CD14-positive monocyte (primary cell): Measurements from ENCODE around the gene FANCL. TPM values are rescaled to one million over a fixed set of nuclear protein-coding genes. Genes with fewer than 3 reads are reported as not detected.

ENCODE experiments used
- DNase-seq, 3 donors: peaks; one replicate each; pipeline ENCODE4 v3.0.0-alpha.2; 2011 to 2022
- H2AFZ ChIP-seq: 2 replicates; pipeline ENCODE4 v1.6.0; 2012; ENCODE audit warnings: mild to moderate bottlenecking, low read depth, low read length, inconsistent platforms; ENCODE audit not compliant: insufficient read depth, poor library complexity, severe bottlenecking
- H3K27ac ChIP-seq, 2 donors: 1 replicate in 1 of 2; 2 replicates in 1 of 2; pipeline ENCODE4 v1.5.1; 2012 to 2013; ENCODE audit warnings: low read length in 2 of 2, control low read depth in 1 of 2, inconsistent platforms in 1 of 2, low read depth in 1 of 2, mild to moderate bottlenecking in 1 of 2
- H3K27me3 ChIP-seq, 2 donors: one replicate each; pipeline versions ENCODE4 v1.6.0 to v1.6.1; 2011 to 2013; ENCODE audit warnings: low read length in 2 of 2; ENCODE audit not compliant: control insufficient read depth in 2 of 2, insufficient read depth in 2 of 2
- H3K36me3 ChIP-seq, 2 donors: replicated peaks in 1 of 2; 1 replicate in 1 of 2; 2 replicates in 1 of 2; pipeline versions ENCODE4 v1.5.1 to v1.6.1; 2012 to 2013; ENCODE audit warnings: low read length in 2 of 2, control low read depth in 1 of 2, inconsistent platforms in 1 of 2, mild to moderate bottlenecking in 1 of 2; ENCODE audit not compliant: insufficient read depth in 2 of 2, control insufficient read depth in 1 of 2
- H3K4me1 ChIP-seq, 2 donors: 1 replicate in 1 of 2; 2 replicates in 1 of 2; pipeline versions ENCODE4 v1.5.1 to v1.6.1; 2012 to 2013; ENCODE audit warnings: low read length in 2 of 2, control low read depth in 1 of 2, inconsistent platforms in 1 of 2, mild to moderate bottlenecking in 1 of 2, moderate library complexity in 1 of 2; ENCODE audit not compliant: insufficient read depth in 2 of 2, control insufficient read depth in 1 of 2
- H3K4me2 ChIP-seq: replicated peaks from 2 replicates; pipeline ENCODE3; 2012; ENCODE audit warnings: low read length, moderate library complexity, mild to moderate bottlenecking; ENCODE audit not compliant: poor library complexity, severe bottlenecking; ENCODE audit errors: extremely low read depth
- H3K4me3 ChIP-seq, 3 experiments: fragments of 200-600 bp in 1 of 3; sonication (generic) in 1 of 3; replicated peaks in 1 of 3; 1 replicate in 2 of 3; 2 replicates in 1 of 3; pipeline ENCODE4 v1.5.1; 2011 to 2013; ENCODE audit warnings: low read length in 3 of 3, mild to moderate bottlenecking in 3 of 3, control low read depth in 2 of 3, low read depth in 2 of 3, inconsistent platforms in 1 of 3, moderate library complexity in 1 of 3
- H3K79me2 ChIP-seq: 2 replicates; pipeline ENCODE4 v1.6.0; 2012; ENCODE audit warnings: mild to moderate bottlenecking, control low read depth, inconsistent platforms, low read length, moderate library complexity; ENCODE audit not compliant: insufficient read depth
- H3K9ac ChIP-seq: 2 replicates; pipeline ENCODE4 v1.6.0; 2017; ENCODE audit warnings: low read length, mild to moderate bottlenecking; ENCODE audit not compliant: insufficient read depth, poor library complexity, severe bottlenecking
- H3K9me3 ChIP-seq, 2 donors: replicated peaks in 1 of 2; 1 replicate in 1 of 2; 2 replicates in 1 of 2; pipeline versions ENCODE4 v1.5.1 to v1.6.1; 2012 to 2013; ENCODE audit warnings: low read length in 2 of 2, control low read depth in 1 of 2; ENCODE audit not compliant: control insufficient read depth in 1 of 2, insufficient read depth in 1 of 2
- H4K20me1 ChIP-seq: 2 replicates; pipeline ENCODE4 v1.6.0; 2012; ENCODE audit warnings: mild to moderate bottlenecking, low read length, control low read depth, moderate library complexity; ENCODE audit not compliant: insufficient read depth
- H3K27ac Mint-ChIP-seq, 7 donors: one replicate each; pipeline ENCODE4 v1.8.0; 2020; ENCODE audit warnings: mild to moderate bottlenecking in 7 of 7, mixed read lengths in 7 of 7, moderate library complexity in 6 of 7, inconsistent platforms in 2 of 7
- H3K27me3 Mint-ChIP-seq, 3 donors: one replicate each; pipeline ENCODE4 v1.8.0; 2021 to 2022; ENCODE audit warnings: low read depth in 3 of 3, mild to moderate bottlenecking in 3 of 3, mixed read lengths in 3 of 3, moderate library complexity in 3 of 3, inconsistent platforms in 1 of 3
- H3K36me3 Mint-ChIP-seq, 2 donors: one replicate each; pipeline ENCODE4 v1.8.0; 2020; ENCODE audit warnings: mixed read lengths in 2 of 2, inconsistent platforms in 1 of 2, mild to moderate bottlenecking in 1 of 2
- H3K4me1 Mint-ChIP-seq: one replicate; pipeline ENCODE4 v1.8.0; 2020; ENCODE audit warnings: mild to moderate bottlenecking, mixed read lengths
- H3K4me3 Mint-ChIP-seq, 2 donors: one replicate each; pipeline ENCODE4 v1.8.0; 2020; ENCODE audit warnings: mild to moderate bottlenecking in 2 of 2, mixed read lengths in 2 of 2, moderate library complexity in 1 of 2
- H3K9me3 Mint-ChIP-seq, 7 donors: one replicate each; pipeline ENCODE4 v1.8.0; 2020 to 2022; ENCODE audit warnings: mixed read lengths in 7 of 7, mild to moderate bottlenecking in 6 of 7, moderate library complexity in 6 of 7, inconsistent platforms in 2 of 7
- WGBS: methylation state at CpG from one replicate; pipeline ENCODE4 v1.1.5; 2013; ENCODE audit warnings: missing lambda C conversion rate; ENCODE audit not compliant: insufficient coverage; 5-methylcytosine and 5-hydroxymethylcytosine counted together
- intact Hi-C, 2 donors: fragments of 100-400 bp; cut with micrococcal nuclease; formaldehyde crosslinking; loops; one replicate each; pipeline versions ENCODE4 v1.15.0 to v1.15.1; 2023
- polyA plus RNA-seq, 3 donors: library from polyadenylated mRNA; depleted of rRNA in 1 of 3; unstranded in 2 of 3; stranded (reverse) in 1 of 3; fragments of 300-500 nt in 2 of 3; fragments of >200 nt in 1 of 3; fragmentation: Illumina TruSeq in 2 of 3; gene quantifications; 1 replicate in 2 of 3; 2 replicates in 1 of 3; pipeline ENCODE4 v1.2.3, GENCODE V29; 2012 to 2021
- TF ChIP-seq, protein P1 (sequence below): fragments of 200-600 bp; IDR thresholded peaks from one replicate; pipeline ENCODE4 v1.8.0; 2022; ENCODE audit warnings: antibody characterized with exemption, mild to moderate bottlenecking

The FANCL gene
- polyA plus RNA-seq, 3 donors: 2.2 to 2.6 (median 2.5) TPM

DNA sequence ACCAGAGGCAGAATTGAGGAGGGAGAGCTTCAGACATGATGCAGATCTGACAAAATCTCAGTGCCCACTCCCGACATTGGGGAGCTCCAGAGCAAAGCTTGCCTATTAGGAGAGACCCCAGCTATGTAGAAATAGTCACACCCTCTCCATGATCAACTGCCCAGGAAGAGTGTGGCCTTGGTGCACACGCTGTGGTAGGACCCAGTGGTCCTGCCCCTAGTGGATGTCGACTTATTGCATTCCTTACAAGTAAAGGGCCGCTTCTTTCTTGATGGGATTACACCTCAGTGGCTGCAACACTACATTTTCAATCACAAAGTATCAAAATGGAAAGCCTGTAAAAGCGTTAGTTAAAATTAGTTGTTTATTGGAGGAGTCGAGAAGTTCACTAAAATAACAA, 130.4 kb downstream of the FANCL start:
- Histone ChIP-seq H3K36me3 (no peaks in the 10 kb centered on the region), H2AFZ (no peak overlapping the region), H4K20me1 (no peaks in the 10 kb centered on the region), H3K4me3 (no peak overlapping the region), H3K4me1 (peaks cover 31 to 42% of the 10 kb centered on the region in 2 donors), H3K9ac (no peak overlapping the region), H3K27me3 (no peaks in the 10 kb centered on the region), H3K79me2 (no peaks in the 10 kb centered on the region), H3K9me3 (no peaks in the 10 kb centered on the region), H3K4me2 (no peak overlapping the region), H3K27ac (no peak overlapping the region)
- TF ChIP-seq, protein P1, sequence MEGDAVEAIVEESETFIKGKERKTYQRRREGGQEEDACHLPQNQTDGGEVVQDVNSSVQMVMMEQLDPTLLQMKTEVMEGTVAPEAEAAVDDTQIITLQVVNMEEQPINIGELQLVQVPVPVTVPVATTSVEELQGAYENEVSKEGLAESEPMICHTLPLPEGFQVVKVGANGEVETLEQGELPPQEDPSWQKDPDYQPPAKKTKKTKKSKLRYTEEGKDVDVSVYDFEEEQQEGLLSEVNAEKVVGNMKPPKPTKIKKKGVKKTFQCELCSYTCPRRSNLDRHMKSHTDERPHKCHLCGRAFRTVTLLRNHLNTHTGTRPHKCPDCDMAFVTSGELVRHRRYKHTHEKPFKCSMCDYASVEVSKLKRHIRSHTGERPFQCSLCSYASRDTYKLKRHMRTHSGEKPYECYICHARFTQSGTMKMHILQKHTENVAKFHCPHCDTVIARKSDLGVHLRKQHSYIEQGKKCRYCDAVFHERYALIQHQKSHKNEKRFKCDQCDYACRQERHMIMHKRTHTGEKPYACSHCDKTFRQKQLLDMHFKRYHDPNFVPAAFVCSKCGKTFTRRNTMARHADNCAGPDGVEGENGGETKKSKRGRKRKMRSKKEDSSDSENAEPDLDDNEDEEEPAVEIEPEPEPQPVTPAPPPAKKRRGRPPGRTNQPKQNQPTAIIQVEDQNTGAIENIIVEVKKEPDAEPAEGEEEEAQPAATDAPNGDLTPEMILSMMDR: no peak
- intact Hi-C loops: no loop called here
- Mint-ChIP-seq H3K27ac (peak overlapping the region in 3 of 7 donors; percentile 1 to 41 (median 17)), H3K36me3 (peaks cover 7 to 11% of the 10 kb centered on the region in 2 donors), H3K9me3 (peaks cover 0 to 6% (median 2%) of the 10 kb centered on the region in 7 donors), H3K4me3 (no peak overlapping the region), H3K27me3 (peaks cover 0 to 3% (median 0%) of the 10 kb centered on the region in 3 donors), H3K4me1 (peaks cover 39% of the 10 kb centered on the region)
- 100% methylated on average over 3 of the region's 6 CpGs for WGBS
- DNase-seq: no peak

DNA sequence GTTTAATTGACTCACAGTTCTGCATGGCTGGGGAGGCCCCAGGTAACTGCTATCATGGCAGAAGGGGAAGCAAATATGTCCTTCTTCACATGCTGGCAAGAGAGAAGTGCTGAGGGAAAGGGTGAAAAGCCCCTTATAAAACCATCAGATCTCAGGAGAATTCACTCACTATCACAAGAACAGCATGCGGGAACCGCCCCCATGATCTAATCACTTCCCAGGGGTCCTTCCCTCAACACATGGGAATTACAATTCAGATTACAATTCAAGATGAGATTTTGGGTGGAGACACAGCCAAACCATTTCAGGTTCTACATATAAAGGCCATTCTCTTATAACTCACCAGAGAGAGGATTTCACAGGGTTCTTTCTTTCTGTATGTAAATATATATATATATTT, 131.6 kb downstream of the FANCL start:
- Histone ChIP-seq H3K79me2 (no peaks in the 10 kb centered on the region), H4K20me1 (no peaks in the 10 kb centered on the region), H3K36me3 (no peaks in the 10 kb centered on the region), H3K27me3 (no peaks in the 10 kb centered on the region), H3K4me3 (no peak overlapping the region), H2AFZ (no peak overlapping the region), H3K9ac (no peak overlapping the region), H3K27ac (peak overlapping the region in 1 of 2 donors; percentile 97), H3K4me2 (no peak overlapping the region), H3K4me1 (peaks cover 31 to 42% of the 10 kb centered on the region in 2 donors), H3K9me3 (no peaks in the 10 kb centered on the region)
- WGBS: no CpG with 5 or more reads among the region's 2 CpGs
- Mint-ChIP-seq H3K27me3 (peaks cover 0 to 3% (median 0%) of the 10 kb centered on the region in 3 donors), H3K4me1 (peaks cover 39% of the 10 kb centered on the region), H3K27ac (peak overlapping the region in 3 of 7 donors; percentile 25 to 61 (median 51)), H3K4me3 (no peak overlapping the region), H3K36me3 (peaks cover 10 to 11% of the 10 kb centered on the region in 2 donors), H3K9me3 (peaks cover 0 to 3% (median 0%) of the 10 kb centered on the region in 7 donors)
- intact Hi-C loops: loop anchor here (5.0 to 10.0 kb wide), 2 partner anchors 62 to 215 kb away; partner anchors contain the start of gene VRK2 (in 1 of the 2)
- TF ChIP-seq, protein P1: no peak
- DNase-seq: peak in 1 of 3 donors; percentile 28

Other genes with a start within 250 kb of the FANCL start
- gene VRK2, start 194.5 kb downstream of the FANCL start, polyA plus RNA-seq: 10 to 100 TPM; 13.5 to 31.6 (median 21.4) TPM